ENCODE data around the gene CDON.

DNA sequence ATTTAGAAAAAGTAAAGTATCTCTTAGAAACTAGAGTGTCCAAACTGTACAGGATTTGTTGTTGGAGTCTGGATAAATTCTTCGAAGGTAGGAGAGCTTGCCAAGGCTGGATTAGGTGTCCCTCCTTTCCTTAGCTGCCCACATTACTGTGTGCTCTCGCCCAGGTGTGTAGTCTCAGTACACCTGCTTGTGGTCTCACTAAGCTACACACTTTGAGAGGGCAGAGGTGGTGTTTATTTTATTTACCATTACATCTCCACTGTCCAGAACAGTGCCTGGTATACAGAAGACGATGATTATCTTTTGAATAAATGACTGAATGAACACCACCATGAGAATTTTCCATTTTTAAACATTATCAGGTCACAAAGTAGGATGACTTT is 80.3 kb downstream of the CDON start:
- TF ChIP-seq, protein P1, sequence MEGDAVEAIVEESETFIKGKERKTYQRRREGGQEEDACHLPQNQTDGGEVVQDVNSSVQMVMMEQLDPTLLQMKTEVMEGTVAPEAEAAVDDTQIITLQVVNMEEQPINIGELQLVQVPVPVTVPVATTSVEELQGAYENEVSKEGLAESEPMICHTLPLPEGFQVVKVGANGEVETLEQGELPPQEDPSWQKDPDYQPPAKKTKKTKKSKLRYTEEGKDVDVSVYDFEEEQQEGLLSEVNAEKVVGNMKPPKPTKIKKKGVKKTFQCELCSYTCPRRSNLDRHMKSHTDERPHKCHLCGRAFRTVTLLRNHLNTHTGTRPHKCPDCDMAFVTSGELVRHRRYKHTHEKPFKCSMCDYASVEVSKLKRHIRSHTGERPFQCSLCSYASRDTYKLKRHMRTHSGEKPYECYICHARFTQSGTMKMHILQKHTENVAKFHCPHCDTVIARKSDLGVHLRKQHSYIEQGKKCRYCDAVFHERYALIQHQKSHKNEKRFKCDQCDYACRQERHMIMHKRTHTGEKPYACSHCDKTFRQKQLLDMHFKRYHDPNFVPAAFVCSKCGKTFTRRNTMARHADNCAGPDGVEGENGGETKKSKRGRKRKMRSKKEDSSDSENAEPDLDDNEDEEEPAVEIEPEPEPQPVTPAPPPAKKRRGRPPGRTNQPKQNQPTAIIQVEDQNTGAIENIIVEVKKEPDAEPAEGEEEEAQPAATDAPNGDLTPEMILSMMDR (conservative IDR thresholded peaks at IDR 0.05; ENCODE audit: low read depth, low read length), result no peak
- TF ChIP-seq EZH2phosphoT487 (IDR thresholded peaks at IDR 0.05; ENCODE audit: borderline replicate concordance, low read length), result no peak
